ENCODE data around the gene ATAD2B. TPM values are rescaled to one million over a fixed set of nuclear protein-coding genes. Genes with fewer than 3 reads are reported as not detected.

ATAD2B gene
- total RNA-seq, 4 donors from 2014 or later: 37.1 to 82.7 (median 40.7) TPM

DNA sequence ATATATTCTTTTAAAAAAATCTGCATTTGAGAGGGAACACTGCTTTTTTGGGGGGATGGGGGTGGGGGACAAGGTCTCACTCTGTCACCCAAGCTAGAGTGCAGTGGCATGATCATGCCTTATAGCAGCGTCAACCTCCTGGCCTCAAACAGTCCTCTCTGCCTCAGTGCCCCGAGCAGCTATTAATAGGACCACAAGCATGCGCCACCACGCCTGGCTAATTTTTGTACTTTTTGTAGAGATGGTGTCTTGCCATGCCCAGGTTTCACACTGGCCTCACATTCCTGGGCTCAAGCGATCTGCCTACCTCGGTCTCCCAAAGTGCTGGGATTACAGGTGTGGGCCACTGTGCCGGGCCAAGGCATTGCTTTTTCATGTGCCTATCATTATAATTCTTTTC, 154.2 kb downstream of the ATAD2B start:
- Histone ChIP-seq H3K36me3 (peaks cover 0 to 23% (median 5%) of the 10 kb centered on the region in 4 donors), H3K27ac (no peak overlapping the region), H3K4me1 (no peaks in the 10 kb centered on the region), H3K9me3 (no peaks in the 10 kb centered on the region), H3K4me3 (no peak overlapping the region), H3K27me3 (no peaks in the 10 kb centered on the region)
- intact Hi-C loops (cut with DNase I; ENCODE audit: low total_unique reads) (no loop called here), in situ Hi-C loops (cut with MboI; ENCODE audit: low pct_ligation_motif_present in 1 of 4, low pct_unique_long_range_greater_than_20kb in 1 of 4, low sequenced_read_pairs in 3 of 4) (loop anchor here in 1 of 4 donors (25.0 kb wide), 1 partner anchor 410 kb away; no protein-coding TSS in a partner anchor)
- 84 to 94% methylated on average over 3 to 7 of the region's 7 CpGs for WGBS, 2 donors (ENCODE audit: low coverage in 1 of 2)
- no peak for DNase-seq
- TF ChIP-seq POLR2A (IDR thresholded peaks at IDR 0.05): no peak
- no peak for TF ChIP-seq POLR2AphosphoS5 (IDR thresholded peaks at IDR 0.05)
- TF ChIP-seq, protein P1, sequence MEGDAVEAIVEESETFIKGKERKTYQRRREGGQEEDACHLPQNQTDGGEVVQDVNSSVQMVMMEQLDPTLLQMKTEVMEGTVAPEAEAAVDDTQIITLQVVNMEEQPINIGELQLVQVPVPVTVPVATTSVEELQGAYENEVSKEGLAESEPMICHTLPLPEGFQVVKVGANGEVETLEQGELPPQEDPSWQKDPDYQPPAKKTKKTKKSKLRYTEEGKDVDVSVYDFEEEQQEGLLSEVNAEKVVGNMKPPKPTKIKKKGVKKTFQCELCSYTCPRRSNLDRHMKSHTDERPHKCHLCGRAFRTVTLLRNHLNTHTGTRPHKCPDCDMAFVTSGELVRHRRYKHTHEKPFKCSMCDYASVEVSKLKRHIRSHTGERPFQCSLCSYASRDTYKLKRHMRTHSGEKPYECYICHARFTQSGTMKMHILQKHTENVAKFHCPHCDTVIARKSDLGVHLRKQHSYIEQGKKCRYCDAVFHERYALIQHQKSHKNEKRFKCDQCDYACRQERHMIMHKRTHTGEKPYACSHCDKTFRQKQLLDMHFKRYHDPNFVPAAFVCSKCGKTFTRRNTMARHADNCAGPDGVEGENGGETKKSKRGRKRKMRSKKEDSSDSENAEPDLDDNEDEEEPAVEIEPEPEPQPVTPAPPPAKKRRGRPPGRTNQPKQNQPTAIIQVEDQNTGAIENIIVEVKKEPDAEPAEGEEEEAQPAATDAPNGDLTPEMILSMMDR (IDR thresholded peaks at IDR 0.05): no peak
- no peak for TF ChIP-seq EP300 (IDR thresholded peaks at IDR 0.05; ENCODE audit: low read depth)

DNA sequence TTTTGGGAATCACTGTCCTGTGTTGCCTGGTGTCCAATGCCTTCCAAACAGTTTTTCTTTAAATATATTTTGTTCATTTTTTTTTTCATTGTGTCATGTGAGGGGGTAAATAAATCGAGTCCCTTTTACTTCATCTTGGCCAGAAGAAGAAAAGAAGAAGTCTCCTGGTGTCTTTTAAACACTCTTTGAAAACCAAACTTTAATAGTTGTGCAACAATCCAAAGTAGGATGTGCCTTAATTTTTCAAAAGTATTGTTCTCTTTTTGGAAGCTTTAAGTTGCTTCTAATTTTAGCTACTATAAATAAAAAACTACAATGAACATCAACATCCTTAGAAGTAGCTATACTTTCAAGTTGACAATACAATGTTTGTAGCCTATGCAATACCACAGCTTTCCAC, 154.9 kb downstream of the ATAD2B start:
- Histone ChIP-seq H3K27me3 (no peaks in the 10 kb centered on the region), H3K27ac (no peak overlapping the region), H3K36me3 (peaks cover 0 to 23% (median 5%) of the 10 kb centered on the region in 4 donors), H3K9me3 (no peaks in the 10 kb centered on the region), H3K4me1 (no peaks in the 10 kb centered on the region), H3K4me3 (no peak overlapping the region)
- intact Hi-C loops (cut with DNase I; ENCODE audit: low total_unique reads) (no loop called here), in situ Hi-C loops (cut with MboI; ENCODE audit: low pct_ligation_motif_present in 1 of 4, low pct_unique_long_range_greater_than_20kb in 1 of 4, low sequenced_read_pairs in 3 of 4) (loop anchor here in 1 of 4 donors (25.0 kb wide), 1 partner anchor 410 kb away; no protein-coding TSS in a partner anchor)
- DNase-seq: no peak
- 57 to 92% methylated on average over 1 of the region's 1 CpG for WGBS, 2 donors (ENCODE audit: low coverage in 1 of 2)
- TF ChIP-seq POLR2A (IDR thresholded peaks at IDR 0.05) (no peak), EP300 (IDR thresholded peaks at IDR 0.05; ENCODE audit: low read depth) (no peak)

DNA sequence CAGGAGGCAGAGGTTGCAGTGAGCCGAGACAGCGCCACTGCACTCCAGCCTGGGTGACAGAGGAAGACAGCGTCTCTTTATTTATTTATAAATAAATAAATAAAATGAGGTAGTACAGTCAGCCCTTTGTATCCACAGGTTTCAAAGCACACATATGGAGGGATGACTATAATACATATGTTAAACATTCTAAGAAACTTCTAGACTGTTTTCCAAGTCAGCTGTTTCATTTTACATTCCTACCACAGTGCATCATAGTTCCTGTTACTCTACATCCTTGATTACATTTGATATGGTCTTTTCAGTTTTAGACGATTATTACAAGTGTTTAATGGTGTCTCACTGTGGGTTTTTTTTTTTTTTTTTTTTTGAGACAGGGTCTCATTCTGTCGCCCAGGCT, 157.6 kb downstream of the ATAD2B start:
- Histone ChIP-seq H3K4me1 (no peaks in the 10 kb centered on the region), H3K9me3 (no peaks in the 10 kb centered on the region), H3K27me3 (no peaks in the 10 kb centered on the region), H3K27ac (no peak overlapping the region), H3K4me3 (no peak overlapping the region), H3K36me3 (peaks cover 0 to 17% (median 5%) of the 10 kb centered on the region in 4 donors)
- intact Hi-C loops (cut with DNase I; ENCODE audit: low total_unique reads): no loop called here
- in situ Hi-C loops (cut with MboI; ENCODE audit: low pct_ligation_motif_present in 1 of 4, low pct_unique_long_range_greater_than_20kb in 1 of 4, low sequenced_read_pairs in 3 of 4): loop anchor here in 1 of 4 donors (25.0 kb wide), 1 partner anchor 407 kb away; no protein-coding TSS in a partner anchor
- TF ChIP-seq POLR2A (IDR thresholded peaks at IDR 0.05): no peak
- TF ChIP-seq, protein P1 (IDR thresholded peaks at IDR 0.05): no peak
- DNase-seq: no peak
- WGBS, 2 donors (ENCODE audit: low coverage in 1 of 2): 90 to 94% methylated on average over 2 to 5 of the region's 5 CpGs

DNA sequence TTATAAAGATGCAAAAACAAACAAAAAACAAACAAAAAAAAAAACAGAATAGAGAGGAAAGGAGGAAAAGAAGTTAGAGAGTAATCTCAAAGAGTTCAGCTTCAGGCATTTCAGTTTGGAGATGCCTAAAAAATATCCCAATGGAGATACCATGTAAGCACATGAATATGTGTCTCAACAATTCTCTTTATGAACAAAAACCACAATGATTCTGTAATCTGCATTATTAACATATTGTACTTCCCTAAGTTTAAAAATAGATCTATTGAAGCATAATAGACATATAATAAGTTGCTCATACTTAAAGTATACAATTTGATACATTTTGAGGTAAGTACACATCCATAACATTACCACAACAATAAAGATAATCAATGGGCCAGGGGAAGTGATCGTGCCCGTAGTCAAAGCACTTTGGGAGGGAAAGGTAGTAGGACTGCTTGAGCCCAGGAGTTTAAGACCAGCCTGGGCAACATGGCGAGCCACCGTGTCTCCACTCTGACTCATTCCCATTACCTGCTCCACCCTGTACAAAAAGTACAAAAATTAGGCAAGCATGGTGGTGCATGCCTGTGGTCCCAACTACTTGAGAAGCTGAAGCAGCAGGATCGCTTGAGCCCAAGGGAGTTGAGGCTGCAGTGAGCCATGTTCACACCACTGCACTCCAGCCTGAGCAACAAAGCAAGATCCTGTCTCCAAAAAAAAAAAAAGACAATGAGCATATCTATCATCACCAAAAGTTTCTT, 158.9 kb downstream of the ATAD2B start:
- no peaks in the 10 kb centered on the region for H3K9me3 ChIP-seq
- H3K27ac ChIP-seq: no peak overlapping the region
- no peak overlapping the region for H3K4me3 ChIP-seq
- in situ Hi-C loops (cut with MboI; ENCODE audit: low pct_ligation_motif_present in 1 of 4, low pct_unique_long_range_greater_than_20kb in 1 of 4, low sequenced_read_pairs in 3 of 4): loop anchor here in 1 of 4 donors (25.0 kb wide), 1 partner anchor 406 kb away; no protein-coding TSS in a partner anchor
- TF ChIP-seq, protein P1 (IDR thresholded peaks at IDR 0.05): no peak
- TF ChIP-seq POLR2AphosphoS5 (IDR thresholded peaks at IDR 0.05): no peak
- no peak for TF ChIP-seq EP300 (IDR thresholded peaks at IDR 0.05; ENCODE audit: low read depth)
- no peak for TF ChIP-seq POLR2A (IDR thresholded peaks at IDR 0.05)
- WGBS, 2 donors (ENCODE audit: low coverage in 1 of 2): 95 to 100% methylated on average over 4 to 5 of the region's 5 CpGs
- no peak for DNase-seq
- H3K36me3 ChIP-seq: peaks cover 0 to 14% (median 5%) of the 10 kb centered on the region in 4 donors
- intact Hi-C loops (cut with DNase I; ENCODE audit: low total_unique reads): no loop called here
- H3K4me1 ChIP-seq: no peaks in the 10 kb centered on the region
- no peaks in the 10 kb centered on the region for H3K27me3 ChIP-seq

Data from transverse colon (tissue), 4 donors.